ENCODE measurements around the gene SETD7.

SETD7 gene

DNA sequence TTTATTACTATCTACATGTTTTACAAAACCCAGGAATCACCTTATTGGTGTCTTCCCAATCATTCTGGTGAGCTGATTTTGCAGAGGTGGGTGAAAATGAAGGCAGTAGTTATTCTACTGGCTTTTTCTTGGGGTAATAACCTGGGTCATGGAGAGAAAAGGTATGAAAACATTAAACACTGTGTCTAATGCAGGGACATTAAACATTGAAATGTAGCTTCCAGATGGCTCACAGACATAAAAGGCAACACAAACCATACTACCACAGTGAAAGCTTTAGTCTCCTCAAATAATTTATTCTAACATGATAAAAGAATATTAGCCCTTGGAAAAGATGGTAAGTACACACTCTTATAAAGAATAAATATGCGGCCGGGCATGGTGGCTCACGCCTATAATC, 8.0 kb downstream of the SETD7 start:
- TF ChIP-seq, protein P1, sequence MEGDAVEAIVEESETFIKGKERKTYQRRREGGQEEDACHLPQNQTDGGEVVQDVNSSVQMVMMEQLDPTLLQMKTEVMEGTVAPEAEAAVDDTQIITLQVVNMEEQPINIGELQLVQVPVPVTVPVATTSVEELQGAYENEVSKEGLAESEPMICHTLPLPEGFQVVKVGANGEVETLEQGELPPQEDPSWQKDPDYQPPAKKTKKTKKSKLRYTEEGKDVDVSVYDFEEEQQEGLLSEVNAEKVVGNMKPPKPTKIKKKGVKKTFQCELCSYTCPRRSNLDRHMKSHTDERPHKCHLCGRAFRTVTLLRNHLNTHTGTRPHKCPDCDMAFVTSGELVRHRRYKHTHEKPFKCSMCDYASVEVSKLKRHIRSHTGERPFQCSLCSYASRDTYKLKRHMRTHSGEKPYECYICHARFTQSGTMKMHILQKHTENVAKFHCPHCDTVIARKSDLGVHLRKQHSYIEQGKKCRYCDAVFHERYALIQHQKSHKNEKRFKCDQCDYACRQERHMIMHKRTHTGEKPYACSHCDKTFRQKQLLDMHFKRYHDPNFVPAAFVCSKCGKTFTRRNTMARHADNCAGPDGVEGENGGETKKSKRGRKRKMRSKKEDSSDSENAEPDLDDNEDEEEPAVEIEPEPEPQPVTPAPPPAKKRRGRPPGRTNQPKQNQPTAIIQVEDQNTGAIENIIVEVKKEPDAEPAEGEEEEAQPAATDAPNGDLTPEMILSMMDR (IDR thresholded peaks at IDR 0.05; ENCODE audit: control extremely low read depth, extremely low read depth, low read depth, missing control alignments), result no peak
- CTCF ChIA-PET, result interaction anchor here (1.3 to 3.5 kb wide), 3 partner anchors 13 to 20 kb away, joined by 3 to 11 read pairs (median 4); no protein-coding TSS in a partner anchor
- DNase-seq (ENCODE audit: extremely low spot score), result no peak
- POLR2A ChIA-PET, result no interaction called here

DNA sequence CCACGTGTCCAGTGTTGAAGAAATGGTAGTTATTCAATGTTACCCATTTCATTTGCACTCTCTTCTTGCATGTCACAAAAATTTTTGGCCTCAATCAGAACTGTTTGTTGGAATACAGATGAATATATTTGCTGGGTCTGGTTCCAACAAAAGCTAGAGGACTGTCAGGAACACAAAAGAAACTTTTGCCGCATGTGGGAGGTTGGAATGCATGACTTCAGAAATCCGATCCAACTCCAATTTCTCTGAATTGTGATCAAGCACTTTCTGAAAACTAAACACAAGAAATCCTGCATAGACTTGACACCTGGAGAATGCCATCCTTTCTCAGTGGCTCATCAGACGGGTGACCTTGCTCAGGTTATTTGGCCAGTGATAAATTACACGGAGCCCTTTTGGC, 15.4 kb downstream of the SETD7 start:
- DNase-seq (ENCODE audit: extremely low spot score), result no peak
- POLR2A ChIA-PET, result no interaction called here
- CTCF ChIA-PET, result interaction anchor here (0.9 to 2.3 kb wide), 3 partner anchors 10 to 13 kb away, joined by 4 to 8 read pairs (median 6); no protein-coding TSS in a partner anchor
- TF ChIP-seq, protein P1 (IDR thresholded peaks at IDR 0.05; ENCODE audit: control extremely low read depth, extremely low read depth, low read depth, missing control alignments), result no peak

DNA sequence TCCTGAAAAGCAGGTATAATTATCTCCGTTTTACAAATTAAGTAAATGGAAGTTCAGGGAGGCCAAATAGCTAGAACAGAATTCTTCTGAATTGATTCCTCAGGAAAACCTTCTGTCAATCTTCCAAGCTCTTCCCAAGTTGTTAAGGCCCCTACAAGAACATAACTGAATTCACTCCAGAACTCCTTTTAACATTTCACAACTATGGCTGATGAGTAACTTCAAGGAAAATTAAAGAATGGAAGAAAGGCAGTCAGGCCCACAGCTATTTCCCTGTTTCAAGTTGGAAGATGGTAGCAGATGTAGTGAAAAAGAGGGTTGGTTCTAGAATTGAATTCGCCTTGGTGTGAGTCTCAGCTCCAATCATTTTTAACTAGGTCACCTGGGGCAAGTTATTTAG, 15.9 kb downstream of the SETD7 start:
- POLR2A ChIA-PET, result interaction anchor here (0.6 kb wide), 1 partner anchor 44 kb away, joined by 3 read pairs; no protein-coding TSS in a partner anchor
- CTCF ChIA-PET, result interaction anchor here (0.9 to 2.3 kb wide), 3 partner anchors 10 to 13 kb away, joined by 4 to 8 read pairs (median 6); no protein-coding TSS in a partner anchor
- no peak for DNase-seq (ENCODE audit: extremely low spot score)
- TF ChIP-seq, protein P1 (IDR thresholded peaks at IDR 0.05; ENCODE audit: control extremely low read depth, extremely low read depth, low read depth, missing control alignments), result no peak

DNA sequence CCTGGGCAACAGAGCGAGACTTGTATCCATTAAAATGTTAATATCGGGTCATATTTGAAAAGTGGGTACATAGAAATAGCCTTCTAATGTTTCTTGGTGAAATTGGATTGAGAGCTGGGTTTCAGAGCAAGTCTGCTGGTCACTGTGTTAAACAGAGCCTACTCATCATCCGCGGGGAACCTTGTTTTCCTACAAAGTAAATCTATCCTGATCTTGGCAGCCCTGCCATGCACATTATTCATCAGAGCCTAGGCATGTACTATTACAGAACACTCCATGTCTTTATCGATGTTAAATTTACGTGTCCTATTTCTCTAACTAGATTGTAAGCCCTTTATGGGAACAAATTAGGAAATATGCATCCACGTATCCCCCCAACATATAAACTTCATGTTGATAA, 18.7 kb downstream of the SETD7 start:
- CTCF ChIA-PET, result interaction anchor here (1.6 kb wide), 1 partner anchor 11 kb away, joined by 3 read pairs; no protein-coding TSS in a partner anchor
- TF ChIP-seq, protein P1 (IDR thresholded peaks at IDR 0.05; ENCODE audit: control extremely low read depth, extremely low read depth, low read depth, missing control alignments), result no peak
- no peak for DNase-seq (ENCODE audit: extremely low spot score)
- POLR2A ChIA-PET, result no interaction called here

DNA sequence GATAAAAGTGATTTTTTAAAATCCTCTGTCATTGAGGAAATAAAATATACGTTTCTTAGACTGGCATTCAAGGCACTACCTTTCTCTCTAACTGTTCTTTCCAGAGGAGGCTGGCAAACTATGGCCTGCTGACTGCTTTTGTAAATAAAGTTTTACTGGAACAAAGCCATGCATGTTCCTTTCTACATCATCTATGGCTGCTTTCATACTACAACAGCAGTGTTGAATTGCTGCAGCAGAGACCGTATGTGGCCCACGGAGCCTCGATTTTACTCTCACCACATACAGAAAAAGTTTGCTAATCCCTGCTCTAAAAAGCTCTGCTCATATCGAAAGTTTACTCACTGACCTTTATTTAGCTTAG, 20.2 kb downstream of the SETD7 start:
- no peak for DNase-seq (ENCODE audit: extremely low spot score)
- TF ChIP-seq, protein P1 (IDR thresholded peaks at IDR 0.05; ENCODE audit: control extremely low read depth, extremely low read depth, low read depth, missing control alignments), result no peak
- ChIA-PET CTCF (no interaction called here), POLR2A (no interaction called here)

DNA sequence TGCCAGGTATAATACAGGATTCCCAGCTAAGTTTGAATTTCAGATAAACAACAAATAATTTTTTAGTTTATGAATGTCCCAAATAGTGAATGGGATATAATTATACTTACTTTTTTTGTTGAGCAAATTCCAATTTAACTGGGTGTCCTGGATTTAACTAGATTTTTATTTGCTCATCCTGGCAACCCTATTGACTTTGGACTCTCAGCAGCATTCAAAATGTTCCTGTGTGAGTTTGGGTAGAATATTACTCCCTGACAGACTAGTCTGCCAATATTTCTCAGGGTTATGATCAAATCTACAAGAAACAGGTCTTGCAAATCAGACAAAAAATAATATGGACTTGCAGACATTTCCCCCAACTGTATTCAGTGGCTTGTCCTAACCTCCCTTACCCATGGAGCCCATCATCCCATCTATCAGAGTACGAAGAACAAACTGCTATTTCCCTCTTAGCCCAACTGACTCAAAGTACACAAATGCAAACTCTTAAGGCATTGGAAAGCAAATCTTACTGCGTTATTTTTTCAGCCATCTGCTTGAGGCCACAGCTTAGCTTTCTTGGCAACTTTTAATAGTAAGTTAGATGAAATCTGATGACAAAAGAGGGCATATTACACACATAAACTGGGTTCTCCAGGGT, 20.7 kb downstream of the SETD7 start:
- TF ChIP-seq, protein P1 (IDR thresholded peaks at IDR 0.05; ENCODE audit: control extremely low read depth, extremely low read depth, low read depth, missing control alignments), result no peak
- CTCF ChIA-PET, result interaction anchor here (1.0 to 1.2 kb wide), 3 partner anchors 9 to 68 kb away, joined by 3 to 5 read pairs (median 4); no protein-coding TSS in a partner anchor
- POLR2A ChIA-PET, result no interaction called here
- DNase-seq (ENCODE audit: extremely low spot score), result no peak
